ENCODE data around the gene UBA1. TPM values are rescaled to one million over a fixed set of nuclear protein-coding genes. Genes with fewer than 3 reads are reported as not detected.

The UBA1 gene
- total RNA-seq, 1 donor from 2014 or later = 160 TPM

- no peak for DNase-seq (ENCODE audit: low spot score)
- intact Hi-C loops (cut with DNase I) = loop anchor here (5.0 kb wide), 1 partner anchor 439 kb away; no protein-coding TSS in a partner anchor
Measured at GRCh38 chrX:47202877-47203276, 9.2 kb downstream of the UBA1 start.

- DNase-seq (ENCODE audit: low spot score) = no peak
- intact Hi-C loops (cut with DNase I) = loop anchor here (5.0 kb wide), 1 partner anchor 437 kb away; no protein-coding TSS in a partner anchor
Measured at GRCh38 chrX:47204970-47205369, 11.3 kb downstream of the UBA1 start.

GRCh38 chrX:47206316-47206715 is 12.7 kb downstream of the UBA1 start:
- DNase-seq (ENCODE audit: low spot score) = no peak
- intact Hi-C loops (cut with DNase I) = no loop called here

- no peak for DNase-seq (ENCODE audit: low spot score)
- intact Hi-C loops (cut with DNase I) = no loop called here
Measured at GRCh38 chrX:47208108-47208507, 14.5 kb downstream of the UBA1 start.

GRCh38 chrX:47209508-47210238 is 16.0 kb downstream of the UBA1 start:
- intact Hi-C loops (cut with DNase I) = loop anchor here (10.0 kb wide), 1 partner anchor 155 kb away; no protein-coding TSS in a partner anchor
- DNase-seq (ENCODE audit: low spot score) = no peak

- intact Hi-C loops (cut with DNase I) = loop anchor here (10.0 kb wide), 1 partner anchor 154 kb away; no protein-coding TSS in a partner anchor
- no peak for DNase-seq (ENCODE audit: low spot score)
Measured at GRCh38 chrX:47210661-47211425, 17.2 kb downstream of the UBA1 start.

- DNase-seq (ENCODE audit: low spot score) = no peak
- intact Hi-C loops (cut with DNase I) = loop anchor here (10.0 kb wide), 1 partner anchor 152 kb away; no protein-coding TSS in a partner anchor
Measured at GRCh38 chrX:47212381-47213293, 19.0 kb downstream of the UBA1 start.

- intact Hi-C loops (cut with DNase I) = loop anchor here (2.0 to 10.0 kb wide), 2 partner anchors 18 to 150 kb away; no protein-coding TSS in a partner anchor
- no peak for DNase-seq (ENCODE audit: low spot score)
Measured at GRCh38 chrX:47214435-47215077, 20.9 kb downstream of the UBA1 start.

GRCh38 chrX:47215291-47215900 is 21.8 kb downstream of the UBA1 start:
- intact Hi-C loops (cut with DNase I) = loop anchor here (2.0 to 10.0 kb wide), 2 partner anchors 19 to 149 kb away; no protein-coding TSS in a partner anchor
- DNase-seq (ENCODE audit: low spot score) = no peak

- intact Hi-C loops (cut with DNase I) = loop anchor here (10.0 kb wide), 1 partner anchor 148 kb away; no protein-coding TSS in a partner anchor
- DNase-seq (ENCODE audit: low spot score) = no peak
Measured at GRCh38 chrX:47216393-47216925, 22.8 kb downstream of the UBA1 start.

- intact Hi-C loops (cut with DNase I) = loop anchor here (10.0 kb wide), 1 partner anchor 148 kb away; no protein-coding TSS in a partner anchor
- DNase-seq (ENCODE audit: low spot score) = no peak
Measured at GRCh38 chrX:47217121-47217851, 23.7 kb downstream of the UBA1 start.

GRCh38 chrX:47217852-47218279 is 24.2 kb downstream of the UBA1 start:
- DNase-seq (ENCODE audit: low spot score) = peak; percentile 99
- intact Hi-C loops (cut with DNase I) = loop anchor here (10.0 kb wide), 1 partner anchor 147 kb away; no protein-coding TSS in a partner anchor

GRCh38 chrX:47218280-47218919 is 24.8 kb downstream of the UBA1 start, which contains the start of gene CDK16:
Gene CDK16 (plus strand): TSS chrX:47218681. CDS start chrX:47223558, 4,877 bp downstream.
- intact Hi-C loops (cut with DNase I) = loop anchor here (10.0 kb wide), 1 partner anchor 146 kb away; no protein-coding TSS in a partner anchor
- DNase-seq (ENCODE audit: low spot score) = peak; percentile 94

- no peak for DNase-seq (ENCODE audit: low spot score)
- intact Hi-C loops (cut with DNase I) = loop anchor here (1.0 to 10.0 kb wide), 2 partner anchors 13 to 146 kb away; no protein-coding TSS in a partner anchor
Measured at GRCh38 chrX:47218920-47219815, 25.5 kb downstream of the UBA1 start.

- peak; percentile 69 for DNase-seq (ENCODE audit: low spot score)
- intact Hi-C loops (cut with DNase I) = no loop called here
Measured at GRCh38 chrX:47221756-47222155, 28.1 kb downstream of the UBA1 start.

All from cardiac septum (tissue), 1 donor.